ENCODE data around the gene NDEL1.

GRCh38 chr17:8426094-8426720 is 9.5 kb upstream of the NDEL1 start:
- TF ChIP-seq CTCF (IDR thresholded peaks at IDR 0.05; ENCODE audit: low read depth, low read length) (no peak), EZH2phosphoT487 (IDR thresholded peaks at IDR 0.05; ENCODE audit: low read depth) (no peak)
